Kidney capillary endothelial cell (primary cell): ENCODE results near the gene DUSP15.

ENCODE experiments used
- DNase-seq: peaks from one replicate; pipeline ENCODE4 v3.0.0-alpha.2; 2018; ENCODE audit warnings: low spot score

Gene DUSP15

DNA sequence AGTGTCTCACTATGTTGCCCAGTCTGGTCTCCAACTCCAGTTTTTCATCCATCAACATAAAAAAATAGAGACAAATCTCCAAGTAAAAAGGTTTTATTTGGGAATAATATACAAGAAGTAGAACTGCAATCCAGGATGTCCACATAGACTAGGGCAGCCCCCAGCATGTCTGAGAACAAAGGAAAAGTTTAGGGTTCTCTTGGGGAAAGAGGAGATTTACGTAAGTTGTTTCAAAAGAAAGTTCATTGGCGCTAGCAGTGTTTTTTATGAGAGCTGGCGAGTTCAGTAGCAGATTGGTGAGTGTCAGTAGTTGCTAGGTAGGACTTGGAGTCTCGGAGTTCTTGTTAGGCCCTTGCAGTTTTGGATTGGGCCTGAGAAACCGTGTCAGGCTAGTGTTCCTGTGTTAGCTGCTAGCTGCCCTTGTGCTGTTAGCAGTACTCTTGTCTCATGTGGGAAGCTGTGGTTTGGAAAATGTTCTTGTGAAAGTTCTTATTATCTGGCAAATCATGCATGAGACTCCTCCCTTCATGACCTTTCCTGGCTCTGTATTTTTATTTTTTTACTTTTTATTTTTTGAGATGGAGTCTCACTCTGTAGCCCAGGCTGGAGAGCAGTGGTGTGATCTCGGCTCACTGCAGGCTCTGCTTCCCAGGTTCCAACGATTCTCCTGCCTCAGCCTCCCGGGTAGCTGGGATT, 24.8 kb upstream of the DUSP15 start:
- DNase-seq, result no peak

DNA sequence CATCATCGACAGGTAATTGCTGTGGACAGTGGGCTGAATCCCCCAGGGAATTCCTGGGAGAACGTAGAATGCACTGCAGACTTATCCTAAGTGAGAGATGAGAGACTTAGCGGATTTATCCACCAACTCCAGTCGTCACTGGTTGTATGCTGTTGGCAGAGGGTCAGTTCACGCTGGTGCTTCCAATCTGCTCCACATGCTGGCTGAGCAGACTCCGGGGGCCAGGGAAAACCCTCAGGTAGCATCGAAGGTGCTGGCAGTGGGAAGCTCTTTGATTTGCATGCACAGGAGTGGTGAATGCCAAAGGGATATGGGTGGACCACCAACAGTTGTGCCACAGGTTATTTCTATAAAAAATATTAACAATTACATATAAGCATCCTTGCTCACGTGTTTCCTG, 20.3 kb upstream of the DUSP15 start:
- no peak for DNase-seq

- no peak for DNase-seq
These were observed 13.5 kb upstream of the DUSP15 start for GRCh38 chr20:31883829-31884228.

GRCh38 chr20:31881945-31882344, 11.6 kb upstream of the DUSP15 start:
- no peak for DNase-seq

DNA sequence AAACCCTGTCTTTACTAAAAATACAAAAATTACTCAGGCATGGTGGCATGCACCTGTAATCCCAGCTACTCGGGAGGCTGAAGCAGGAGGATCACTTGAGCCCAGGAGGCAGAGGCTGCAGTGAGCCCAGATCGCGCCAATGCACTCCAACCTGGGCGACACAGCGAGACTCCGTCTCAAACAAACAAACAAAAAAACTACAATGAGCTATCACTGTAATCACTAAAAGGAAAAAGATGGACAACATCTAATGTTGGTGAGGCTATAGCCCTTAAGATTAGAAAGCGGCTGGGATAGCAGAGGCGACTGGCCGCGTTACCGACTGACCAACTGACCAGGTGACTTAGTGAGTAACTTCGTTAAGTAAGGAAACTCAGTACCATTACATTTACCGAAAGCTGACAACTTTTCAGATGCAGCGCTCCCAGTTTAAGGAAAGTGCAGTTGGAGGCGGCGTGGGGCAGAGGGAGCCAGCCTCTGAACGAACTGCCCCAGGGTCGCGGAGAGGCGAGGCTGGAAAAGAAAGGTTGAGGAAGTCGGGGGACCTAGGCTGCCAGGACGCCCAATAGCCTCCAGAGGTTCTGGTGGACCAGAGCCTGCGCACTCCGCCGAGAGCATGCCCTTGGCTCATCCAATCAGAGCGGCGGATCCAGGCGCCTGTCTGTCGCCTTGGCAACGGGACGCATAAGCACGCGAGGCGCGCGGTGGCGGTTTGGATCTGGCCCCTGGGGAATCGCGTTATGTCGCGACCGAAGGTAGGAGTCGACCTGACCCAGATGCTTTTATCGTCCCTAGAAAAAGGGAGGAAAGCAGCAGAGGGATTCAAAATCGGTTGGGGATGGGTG, 9.0 kb upstream of the DUSP15 start:
- peak; percentile 94 for DNase-seq

DNA sequence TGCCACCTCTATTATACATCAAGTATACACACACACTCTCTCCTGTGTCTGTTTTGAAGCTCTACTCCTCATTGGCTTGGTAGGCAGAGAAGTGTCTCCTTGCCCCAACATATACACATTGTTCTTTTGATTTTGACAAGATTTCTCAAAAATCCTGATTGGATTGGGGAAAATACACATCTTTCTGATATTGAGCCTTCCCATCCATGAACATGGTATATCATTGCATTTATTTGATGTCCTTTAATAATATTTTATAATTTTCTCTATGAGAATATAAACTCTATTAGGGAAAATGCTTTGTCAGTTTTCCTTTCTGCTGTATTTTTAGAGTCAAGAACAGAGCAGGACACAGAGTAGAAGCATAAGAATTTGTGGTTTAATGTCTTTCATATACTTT, 7.4 kb upstream of the DUSP15 start:
- no peak for DNase-seq

GRCh38 chr20:31875671-31876070, 5.3 kb upstream of the DUSP15 start:
- no peak for DNase-seq

GRCh38 chr20:31872406-31872805, 2.1 kb upstream of the DUSP15 start:
- DNase-seq, result no peak

DNA sequence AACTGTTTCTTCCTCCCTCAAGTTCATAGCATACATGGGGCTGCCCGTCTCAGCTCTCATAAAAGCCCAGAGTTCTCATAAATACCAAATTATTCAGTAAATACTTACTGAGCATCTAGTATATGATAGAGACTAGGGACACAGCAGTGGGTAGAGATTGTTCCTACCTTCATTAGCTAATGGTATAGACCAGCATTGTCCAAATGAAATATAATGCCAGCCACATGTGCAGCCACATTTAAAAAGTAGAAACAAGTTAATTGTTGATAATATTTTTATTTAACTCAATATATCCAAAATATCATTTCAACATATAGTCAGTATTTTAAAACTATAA, 1.3 kb upstream of the DUSP15 start:
- DNase-seq, result no peak

DNA sequence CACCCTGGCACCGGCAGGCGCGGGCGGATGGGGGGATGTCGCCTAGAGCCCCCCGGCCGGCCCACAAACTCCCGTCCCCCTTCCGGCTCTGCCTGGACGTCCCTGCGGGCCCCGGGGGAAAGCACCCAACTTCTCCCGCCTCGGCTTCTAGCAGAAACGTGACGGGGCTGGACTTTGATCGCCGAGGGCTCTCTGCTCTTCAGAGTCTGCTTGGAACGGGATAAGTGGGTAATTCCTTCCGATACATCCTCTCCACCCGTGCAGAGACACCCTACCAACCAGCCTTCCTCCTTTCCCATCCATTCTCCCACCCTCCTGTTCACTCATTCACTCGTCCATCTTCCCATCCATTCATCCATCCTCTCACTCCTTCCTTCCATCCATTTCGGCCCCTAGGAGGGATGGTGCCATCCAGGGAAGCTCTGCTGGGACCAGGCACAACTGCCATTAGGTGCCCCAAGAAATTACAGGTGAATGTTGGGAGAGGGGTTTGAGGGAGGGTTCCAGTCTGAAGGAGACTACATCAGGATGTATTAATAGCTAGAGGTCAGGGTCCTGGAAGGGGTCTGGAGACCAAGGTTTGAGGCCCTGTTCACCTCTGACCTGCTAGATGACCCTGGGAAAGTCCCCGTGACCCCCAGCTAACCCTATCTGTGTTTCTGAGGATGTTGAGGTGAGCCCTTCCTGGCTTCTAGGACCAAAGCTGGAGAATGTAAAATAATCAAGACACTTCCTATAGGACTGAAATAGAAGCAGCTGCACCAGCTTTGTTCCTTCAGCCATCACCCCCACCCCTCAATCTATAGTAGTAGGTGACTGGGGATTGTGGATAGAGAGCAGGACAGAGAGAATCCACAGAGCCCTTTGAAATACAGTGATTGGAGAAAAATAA, 645 bp upstream of the DUSP15 start:
- no peak for DNase-seq

DNA sequence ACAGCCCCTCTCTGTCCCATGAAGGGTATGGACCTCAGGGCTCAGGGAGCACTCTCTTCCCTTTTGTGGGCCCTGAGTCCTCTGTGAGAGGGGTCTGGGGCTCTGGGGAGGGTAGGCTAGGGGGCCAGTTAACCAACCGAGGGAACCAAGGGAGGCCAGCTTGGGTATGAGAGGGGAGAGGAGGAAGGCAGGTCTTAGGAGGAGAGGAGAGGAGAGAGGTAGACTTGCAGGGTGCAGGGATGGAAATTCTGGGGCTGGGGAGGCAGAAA, 720 bp downstream of the DUSP15 start:
- DNase-seq, result no peak

DNA sequence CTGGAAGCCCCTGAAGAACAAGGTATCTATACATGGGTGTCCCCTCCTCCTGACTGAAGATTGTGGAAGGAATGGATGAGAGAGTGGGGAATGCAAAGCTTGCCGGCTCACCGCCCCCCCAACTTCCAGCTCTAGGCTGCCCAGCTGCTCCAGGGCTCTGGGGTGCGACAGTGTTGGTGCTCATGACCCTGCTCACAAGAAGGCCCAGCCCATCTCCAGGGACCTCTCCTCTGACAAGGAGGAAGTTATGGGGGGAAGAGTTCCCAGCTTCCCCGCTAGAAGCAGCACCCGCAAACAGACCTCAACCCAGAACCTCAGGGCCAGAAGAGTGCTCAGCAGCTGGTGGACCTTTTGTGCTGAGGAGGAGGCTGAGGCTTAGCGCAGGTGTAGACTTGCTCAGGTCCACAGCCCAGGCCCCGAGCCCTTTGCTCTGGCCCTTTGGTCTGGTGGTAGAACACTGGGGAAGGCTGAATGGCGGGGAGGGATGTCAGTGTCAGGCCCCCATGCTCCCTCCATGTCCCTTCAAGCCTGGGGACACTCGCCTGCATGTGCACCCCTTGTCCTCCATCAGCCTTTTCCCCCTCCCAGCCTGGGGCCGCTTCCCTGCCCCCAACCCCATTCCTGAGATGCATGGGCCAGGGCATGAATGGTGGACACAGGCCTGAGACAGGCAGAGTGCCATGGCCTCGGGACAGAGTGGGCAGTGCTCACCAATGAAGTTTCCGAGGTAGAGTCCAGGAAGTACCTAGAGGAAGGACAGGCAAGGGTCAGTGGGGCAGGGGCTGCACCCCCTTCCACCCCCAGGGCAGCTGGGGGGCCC, 1.3 kb downstream of the DUSP15 start:
- no peak for DNase-seq

- DNase-seq, result no peak
These were observed 4.1 kb downstream of the DUSP15 start for GRCh38 chr20:31866221-31866620.

GRCh38 chr20:31864521-31865400, 5.6 kb downstream of the DUSP15 start:
- no peak for DNase-seq

DNA sequence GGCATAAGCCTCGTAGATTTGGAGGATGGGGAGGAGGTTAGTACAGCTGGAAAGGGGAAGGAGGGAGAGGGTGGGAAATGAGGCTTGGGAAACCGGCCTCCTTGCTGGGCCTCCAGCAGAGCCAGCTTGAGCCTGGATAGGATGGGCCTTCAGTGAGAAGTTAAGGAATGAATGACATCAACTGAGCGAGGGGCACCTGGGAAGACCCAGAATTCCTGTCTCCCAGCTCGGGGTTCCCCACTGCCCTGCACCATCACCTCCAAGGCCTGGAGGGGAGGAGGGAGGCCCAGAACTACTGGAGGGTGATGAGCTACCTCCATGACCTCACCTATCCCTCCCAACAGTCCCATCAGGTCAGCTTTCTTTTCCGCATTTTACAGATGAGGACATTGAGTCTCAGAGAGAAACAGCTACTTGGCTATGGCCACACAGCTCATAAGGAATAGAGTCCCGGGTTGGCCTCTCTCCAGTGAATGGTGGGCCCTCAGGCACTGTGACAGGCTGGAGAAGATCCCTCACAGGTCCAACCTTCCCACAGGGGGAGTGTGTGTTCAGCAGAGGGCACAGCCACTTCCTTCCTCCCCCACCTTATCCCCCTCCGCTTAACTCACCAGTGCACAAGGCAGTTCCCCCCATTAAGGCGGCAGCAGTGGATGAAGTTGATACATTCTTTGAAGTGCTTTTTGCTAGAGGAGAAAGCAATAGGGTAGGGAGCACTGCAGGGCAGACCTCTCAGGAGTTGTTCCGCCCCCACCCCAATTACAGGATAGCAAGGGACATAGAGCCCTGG, 6.8 kb downstream of the DUSP15 start:
- DNase-seq, result no peak

DNA sequence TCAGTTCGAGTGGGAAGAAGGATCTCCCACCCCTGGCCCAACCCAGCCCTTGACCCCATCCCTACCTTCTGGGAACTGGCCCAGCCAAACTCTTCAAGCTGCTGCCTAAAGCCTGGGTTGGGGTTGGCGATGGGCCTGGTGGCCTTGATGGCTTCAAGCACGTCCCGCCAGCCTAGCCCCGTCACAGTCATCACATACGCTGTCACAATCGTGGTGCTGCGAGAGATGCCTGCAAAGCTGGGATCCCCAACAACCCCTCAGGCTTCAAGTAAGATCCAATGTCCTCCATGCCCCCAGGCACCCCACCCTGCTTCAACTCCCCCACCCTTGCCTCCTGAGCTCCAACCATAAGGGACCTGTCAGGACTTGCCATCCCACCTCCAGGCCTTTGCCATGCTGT, 7.8 kb downstream of the DUSP15 start:
- DNase-seq, result no peak

DNA sequence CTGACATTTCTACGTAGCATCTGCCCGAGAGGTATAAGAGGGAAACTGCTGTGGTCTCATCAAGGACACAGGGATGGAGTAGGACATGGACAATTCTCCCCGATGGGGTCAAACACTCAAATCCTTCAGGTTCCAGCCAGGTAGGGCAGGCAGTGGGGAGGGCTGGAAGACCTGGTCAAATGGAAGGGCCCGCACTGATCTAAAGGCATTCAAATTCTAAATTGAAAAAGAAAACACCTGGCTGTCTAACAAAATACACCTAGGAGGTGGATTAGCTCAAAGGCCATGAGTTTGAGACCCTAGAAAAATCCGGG, 8.2 kb downstream of the DUSP15 start:
- DNase-seq, result no peak

DNA sequence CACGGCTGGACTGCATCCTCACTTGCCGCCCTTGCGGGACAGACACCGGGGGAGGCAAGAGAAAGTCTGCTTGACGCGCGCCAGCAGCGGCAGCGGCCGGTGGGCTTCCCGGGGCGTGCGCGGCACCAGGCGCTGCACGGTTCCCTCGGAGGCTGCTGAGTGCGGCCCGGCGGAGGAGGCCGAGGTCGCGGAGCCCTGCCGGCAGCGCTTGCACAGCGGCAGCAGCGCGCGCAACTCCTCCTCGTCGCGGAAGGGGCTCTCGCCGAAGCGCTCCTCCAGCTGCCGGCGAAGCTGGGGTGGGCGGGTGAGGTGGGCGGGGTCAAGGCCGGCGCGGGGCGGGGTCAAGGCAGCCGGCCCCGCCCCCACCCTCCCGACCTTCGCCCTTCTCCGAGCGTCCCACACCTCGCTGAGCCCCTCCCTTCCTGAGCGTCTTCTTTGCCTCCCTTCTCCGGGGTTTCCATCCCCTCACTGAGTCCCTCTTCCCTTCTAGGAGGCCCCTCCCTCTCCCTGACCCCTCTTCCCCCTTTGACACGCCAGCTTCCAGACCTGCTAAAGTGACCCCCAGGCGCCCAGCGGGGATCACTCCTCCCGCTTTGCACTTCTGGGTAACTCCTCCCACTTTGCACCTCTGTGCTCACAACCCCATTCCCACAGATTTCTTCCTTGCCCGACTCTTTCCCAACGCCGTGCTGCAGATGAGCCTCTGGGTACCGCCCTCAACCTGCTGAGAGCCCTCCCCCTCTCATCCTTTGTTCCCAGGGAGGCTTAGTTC, 8.8 kb downstream of the DUSP15 start:
- peak; percentile 67 for DNase-seq

DNA sequence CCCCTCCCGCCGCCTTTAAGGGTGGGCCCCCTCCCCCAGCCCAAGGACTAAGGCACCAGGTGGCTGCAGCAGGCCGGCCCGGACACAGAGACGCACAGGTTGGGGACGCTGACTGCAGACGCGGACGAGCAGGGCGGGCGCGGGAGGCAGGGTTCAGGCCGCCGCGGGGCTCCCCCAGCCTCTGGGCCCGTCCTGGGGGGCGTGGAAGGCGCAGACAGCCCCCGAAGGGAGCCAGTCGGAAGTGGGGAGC, 9.3 kb downstream of the DUSP15 start:
- DNase-seq, result no peak
